Measurements from ENCODE around the gene LIG1.

GRCh38 chr19:48186541-48186991 lies 16.4 kb upstream of the LIG1 start:
- no peak for TF ChIP-seq POLR2A (IDR thresholded peaks at IDR 0.05)
- no peak for TF ChIP-seq CTCF (IDR thresholded peaks at IDR 0.05)
